Endothelial cell of umbilical vein (primary cell): ENCODE results near the gene VDR. TPM values are rescaled to one million over a fixed set of nuclear protein-coding genes. Genes with fewer than 3 reads are reported as not detected.

Source experiments
- BruUV-seq: library from RNA; stranded (reverse); fragments of 400-500 nt; replicated peaks from 2 replicates; lab custom pipeline; 2021; lab: Mats Ljungman, UMichigan
- CTCF ChIA-PET: fragments of 300-600, 350-600 bp; sonication (Branson Sonifier 250); formaldehyde crosslinking; loops from one replicate; lab custom pipeline; 2021; ENCODE audit warnings: antibody characterized with exemption, inconsistent platforms; lab: Charles Lee
- POLR2A ChIA-PET: fragments of 300-600, 350-600 bp; sonication (Branson Sonifier 250); formaldehyde crosslinking; loops from one replicate; lab custom pipeline; 2021; ENCODE audit warnings: antibody characterized with exemption, inconsistent platforms; lab: Charles Lee
- DNase-seq: peaks from one replicate; pipeline ENCODE4 v3.0.0-alpha.2; 2011; ENCODE audit warnings: low read depth, low spot score
- FAIRE-seq: peaks from 2 replicates; lab custom pipeline; 2011; peaks lifted over from hg19 to GRCh38; lab: Jason Lieb, UNC
- H2AFZ ChIP-seq: 2 replicates; pipeline ENCODE4 v1.6.0; 2012; ENCODE audit warnings: low read depth, low read length, control low read depth, inconsistent platforms
- H3K27ac ChIP-seq: 2 replicates; pipeline ENCODE4 v1.5.1; 2011; ENCODE audit warnings: low read depth, mild to moderate bottlenecking, control low read depth, low read length, moderate library complexity; ENCODE audit not compliant: insufficient read depth
- H3K27me3 ChIP-seq, 2 experiments: 2 replicates each; pipeline versions ENCODE4 v1.6.0 to v1.6.1; 2011; ENCODE audit warnings: low read length in 2 of 2, mixed read lengths in 1 of 2; ENCODE audit not compliant: control insufficient read depth in 2 of 2, insufficient read depth in 2 of 2
- H3K36me3 ChIP-seq, 2 experiments: 2 replicates in 1 of 2; 3 replicates in 1 of 2; pipeline ENCODE4 v1.5.1; 2011; ENCODE audit warnings: low read length in 2 of 2, mild to moderate bottlenecking in 1 of 2, moderate library complexity in 1 of 2; ENCODE audit not compliant: control insufficient read depth in 2 of 2, insufficient read depth in 2 of 2; ENCODE audit errors: extremely low read depth in 1 of 2
- H3K4me1 ChIP-seq: 3 replicates; pipeline ENCODE4 v1.5.1; 2011; ENCODE audit warnings: mild to moderate bottlenecking, low read length; ENCODE audit not compliant: control insufficient read depth, insufficient read depth; ENCODE audit errors: extremely low read depth
- H3K4me2 ChIP-seq: 2 replicates; pipeline ENCODE4 v1.6.1; 2011; ENCODE audit warnings: low read length, control low read depth, mixed read lengths; ENCODE audit not compliant: insufficient read depth
- H3K4me3 ChIP-seq, 3 experiments: fragments of 200-600 bp in 1 of 3; sonication (generic), shearing (Covaris generic) in 1 of 3; replicated peaks in 1 of 3; 2 replicates each; pipeline ENCODE4 v1.5.1; 2011 to 2016; ENCODE audit warnings: control low read depth in 3 of 3, low read length in 3 of 3, mild to moderate bottlenecking in 2 of 3, inconsistent platforms in 1 of 3, low read depth in 1 of 3, moderate library complexity in 1 of 3; ENCODE audit not compliant: insufficient read depth in 1 of 3
- H3K79me2 ChIP-seq: 2 replicates; pipeline ENCODE4 v1.6.0; 2012; ENCODE audit warnings: low read length, inconsistent platforms; ENCODE audit not compliant: control insufficient read depth, insufficient read depth
- H3K9ac ChIP-seq: replicated peaks from 2 replicates; pipeline ENCODE3; 2011; ENCODE audit warnings: low read length, control low read depth; ENCODE audit not compliant: insufficient read depth; ENCODE audit errors: extremely low read depth
- H3K9me1 ChIP-seq: replicated peaks from 3 replicates; pipeline ENCODE4 v1.6.0; 2011; ENCODE audit warnings: mild to moderate bottlenecking, low read length; ENCODE audit not compliant: control insufficient read depth, insufficient read depth; ENCODE audit errors: extremely low read depth
- H3K9me3 ChIP-seq: replicated peaks from 2 replicates; pipeline ENCODE4 v1.5.1; 2012; ENCODE audit warnings: low read length, inconsistent platforms; ENCODE audit not compliant: control insufficient read depth, insufficient read depth
- H4K20me1 ChIP-seq: replicated peaks from 2 replicates; pipeline ENCODE3; 2011; ENCODE audit warnings: mild to moderate bottlenecking, low read length; ENCODE audit not compliant: control insufficient read depth, insufficient read depth; ENCODE audit errors: extremely low read depth
- CTCF ChIP-seq, 2 donors: IDR thresholded peaks; 1 replicate in 1 of 2; 2 replicates in 1 of 2; pipeline ENCODE4 v1.5.1; 2011; ENCODE audit warnings: low read length in 2 of 2, mild to moderate bottlenecking in 2 of 2, moderate library complexity in 2 of 2, control low read depth in 1 of 2, inconsistent platforms in 1 of 2, low read depth in 1 of 2; ENCODE audit not compliant: insufficient read depth in 1 of 2; ENCODE audit errors: extremely low read depth in 1 of 2
- EZH2 ChIP-seq: IDR thresholded peaks from 2 replicates; pipeline ENCODE4 v1.6.1; 2012; ENCODE audit warnings: borderline replicate concordance, low read depth, mild to moderate bottlenecking, moderate library complexity, low read length, inconsistent platforms; ENCODE audit not compliant: severe bottlenecking
- FOS ChIP-seq: IDR thresholded peaks from 2 replicates; pipeline ENCODE4 v1.6.1; 2011; ENCODE audit warnings: mild to moderate bottlenecking, low read length, moderate library complexity, borderline replicate concordance; ENCODE audit not compliant: insufficient read depth
- GATA2 ChIP-seq: IDR thresholded peaks from 2 replicates; pipeline ENCODE4 v1.7.0; 2011; ENCODE audit warnings: low read depth, mild to moderate bottlenecking, moderate library complexity, mixed read lengths, low read length; ENCODE audit not compliant: insufficient read length, insufficient read depth
- JUN ChIP-seq: IDR thresholded peaks from 2 replicates; pipeline ENCODE4 v1.6.1; 2011; ENCODE audit warnings: borderline replicate concordance, low read depth; ENCODE audit not compliant: insufficient read length, insufficient read depth
- MYC ChIP-seq: IDR thresholded peaks from one replicate; pipeline ENCODE4 v1.6.1; 2011; ENCODE audit warnings: mild to moderate bottlenecking, low read depth, low read length
- POLR2A ChIP-seq: IDR thresholded peaks from 2 replicates; pipeline ENCODE4 v1.6.1; 2012; ENCODE audit warnings: low read depth, mild to moderate bottlenecking, control low read depth, low read length
- POLR2AphosphoS5 ChIP-seq: IDR thresholded peaks from 2 replicates; pipeline ENCODE4 v1.6.1; 2012; ENCODE audit warnings: low read depth, mild to moderate bottlenecking, control low read depth, low read length, moderate library complexity; ENCODE audit not compliant: insufficient read depth
- dilution Hi-C: fragments of 300-500 bp; cut with MboI; formaldehyde crosslinking; loops from one replicate; pipeline ENCODE4 v1.15.0; 2019; ENCODE audit warnings: low sequenced_read_pairs; ENCODE audit not compliant: extremely low pct_ligation_motif_present
- intact Hi-C: fragments of 100-400 bp; cut with micrococcal nuclease; formaldehyde crosslinking; loops from one replicate; pipeline ENCODE4 v1.10.0; 2022
- polyA plus RNA-seq, 4 experiments: library from polyadenylated mRNA; depleted of rRNA in 3 of 4; stranded (reverse) in 3 of 4; unstranded in 1 of 4; fragments of >200 nt; gene quantifications; 2 replicates each; pipeline versions ENCODE4 v1.2.1 to v1.2.3, GENCODE V29; 2011 to 2012; ENCODE audit warnings: missing spikeins in 1 of 4
- total RNA-seq: library from RNA; stranded (reverse); gene quantifications from 2 replicates; pipeline ENCODE4 v1.2.3, GENCODE V29; 2021
- TF ChIP-seq, protein P1 (sequence below): IDR thresholded peaks from 2 replicates; pipeline ENCODE4 v1.6.1; 2011; ENCODE audit not compliant: insufficient read depth, insufficient read length

VDR gene
- total and polyA plus RNA-seq, 2 donors (not counting 3 experiments of a cell fraction or from before 2014, with no cell fraction given) = 0.73 to 0.91 TPM

DNA sequence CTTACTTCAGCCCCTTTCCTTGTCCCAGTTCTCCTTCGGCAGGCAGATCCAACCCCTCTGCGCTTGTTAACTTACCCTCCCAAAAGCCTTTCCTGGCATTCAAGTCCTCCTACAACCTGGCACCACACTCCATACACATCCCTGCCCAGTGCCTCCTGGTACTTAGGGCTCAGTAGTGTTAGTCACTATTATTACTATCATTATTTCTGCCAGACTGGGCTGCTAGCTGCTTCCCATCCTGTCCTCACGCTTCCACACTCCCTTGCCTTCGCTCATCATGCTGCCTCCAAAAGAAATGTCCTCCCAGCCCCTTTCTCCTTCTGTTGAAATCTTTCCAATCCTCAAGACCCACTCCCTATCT is 83.5 kb downstream of the VDR start:
- Histone ChIP-seq H3K9me1 (no peaks in the 10 kb centered on the region), H2AFZ (peak overlapping the region; percentile 0), H3K9ac (peak overlapping the region; percentile 54), H4K20me1 (no peaks in the 10 kb centered on the region), H3K27me3 (no peaks in the 10 kb centered on the region), H3K36me3 (no peaks in the 10 kb centered on the region), H3K9me3 (no peaks in the 10 kb centered on the region), H3K27ac (peak overlapping the region; percentile 93), H3K4me3 (no peak overlapping the region), H3K79me2 (peaks cover 33% of the 10 kb centered on the region), H3K4me2 (peak overlapping the region; percentile 43), H3K4me1 (peaks cover 39% of the 10 kb centered on the region)
- dilution Hi-C loops = no loop called here
- CTCF ChIA-PET = interaction anchor here (0.9 to 7.8 kb wide), 5 partner anchors 9 to 39 kb away, joined by 3 to 246 read pairs (median 8); no protein-coding TSS in a partner anchor
- BruUV-seq = no TSS peak
- peak; percentile 40 for FAIRE-seq
- peak; percentile 49 for DNase-seq
- POLR2A ChIA-PET = interaction anchor here (0.8 to 1.8 kb wide), 4 partner anchors 8 to 16 kb away, joined by 3 to 8 read pairs (median 6); no protein-coding TSS in a partner anchor
- no peak for TF ChIP-seq JUN
- no peak for TF ChIP-seq MYC
- TF ChIP-seq GATA2 = no peak
- no peak for TF ChIP-seq EZH2
- TF ChIP-seq POLR2A = no peak
- no peak for TF ChIP-seq POLR2AphosphoS5
- TF ChIP-seq CTCF (IDR thresholded peaks at IDR 0.05; ENCODE audit: extremely low read depth in 1 of 2, insufficient read depth in 1 of 2, low read depth in 1 of 2, low read length in 2 of 2) = no peak
- TF ChIP-seq, protein P1, sequence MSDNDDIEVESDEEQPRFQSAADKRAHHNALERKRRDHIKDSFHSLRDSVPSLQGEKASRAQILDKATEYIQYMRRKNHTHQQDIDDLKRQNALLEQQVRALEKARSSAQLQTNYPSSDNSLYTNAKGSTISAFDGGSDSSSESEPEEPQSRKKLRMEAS = no peak
- no peak for TF ChIP-seq FOS
- intact Hi-C loops = no loop called here
